ENCODE data around the gene ESRRG. TPM values are rescaled to one million over a fixed set of nuclear protein-coding genes. Genes with fewer than 3 reads are reported as not detected.

Gene ESRRG
- total and polyA plus RNA-seq, 2 of the 8 experiments (the other 6 are each of a cell fraction or from before 2014, with no cell fraction given): 0.59 to 1.4 TPM

- no peak for TF ChIP-seq SIN3A (conservative IDR thresholded peaks at IDR 0.05 in 1 of 2, IDR thresholded peaks at IDR 0.05 in 1 of 2; ENCODE audit: low read depth in 1 of 2, low read length in 2 of 2)
- no peak for TF ChIP-seq RFX5 (IDR thresholded peaks at IDR 0.05; ENCODE audit: borderline replicate concordance, low read depth, low read length)
- TF ChIP-seq JUN (IDR thresholded peaks at IDR 0.05; ENCODE audit: low read depth, low read length): no peak
- no peak for TF ChIP-seq EZH2 (IDR thresholded peaks at IDR 0.05; ENCODE audit: low read depth, low read length, severe bottlenecking)
Observed at GRCh38 chr1:216616425-216616824, 106.8 kb downstream of the ESRRG start (continued).

Measured in H1 (cell line).